Subcutaneous adipose tissue (tissue), 4 donors: ENCODE data around the gene DUSP6. TPM values are rescaled to one million over a fixed set of nuclear protein-coding genes. Genes with fewer than 3 reads are reported as not detected.

ENCODE experiments used
- CTCF ChIP-seq: fragments of 450-650 bp; IDR thresholded peaks from one replicate; pipeline ENCODE4 v1.5.1; 2016; ENCODE audit warnings: low read depth, mild to moderate bottlenecking, control low read depth, antibody characterized with exemption, moderate library complexity
- total RNA-seq, 4 donors: library from RNA; depleted of rRNA; stranded (reverse); fragments of >200 nt; gene quantifications; one replicate each; pipeline ENCODE4 v1.1.0, GENCODE V29; 2016

DUSP6 gene
- total RNA-seq, 4 donors from 2014 or later: 49.4 to 91.8 (median 69.2) TPM

GRCh38 chr12:89355243-89356068 lies 3.2 kb upstream of the DUSP6 start:
- no peak for TF ChIP-seq CTCF

GRCh38 chr12:89354612-89355067 lies 2.3 kb upstream of the DUSP6 start:
- no peak for TF ChIP-seq CTCF

GRCh38 chr12:89353823-89354611 lies 1.7 kb upstream of the DUSP6 start:
- no peak for TF ChIP-seq CTCF

- no peak for TF ChIP-seq CTCF
Observed at GRCh38 chr12:89353188-89353822, 1.0 kb upstream of the DUSP6 start.

- TF ChIP-seq CTCF: no peak
Observed at GRCh38 chr12:89352242-89352491, 134 bp downstream of the DUSP6 start.

GRCh38 chr12:89351489-89352241 lies 636 bp downstream of the DUSP6 start:
- no peak for TF ChIP-seq CTCF
